ENCODE measurements around the gene ZNF423.

The ZNF423 gene

GRCh38 chr16:49585143-49585832 is 270.6 kb downstream of the ZNF423 start:
- H3K4me3 ChIP-seq (ENCODE audit: low read length): no peak overlapping the region
- no peak for TF ChIP-seq CTCF (conservative IDR thresholded peaks at IDR 0.05; ENCODE audit: low read length)
- no peak for DNase-seq (ENCODE audit: low read depth)

DNA sequence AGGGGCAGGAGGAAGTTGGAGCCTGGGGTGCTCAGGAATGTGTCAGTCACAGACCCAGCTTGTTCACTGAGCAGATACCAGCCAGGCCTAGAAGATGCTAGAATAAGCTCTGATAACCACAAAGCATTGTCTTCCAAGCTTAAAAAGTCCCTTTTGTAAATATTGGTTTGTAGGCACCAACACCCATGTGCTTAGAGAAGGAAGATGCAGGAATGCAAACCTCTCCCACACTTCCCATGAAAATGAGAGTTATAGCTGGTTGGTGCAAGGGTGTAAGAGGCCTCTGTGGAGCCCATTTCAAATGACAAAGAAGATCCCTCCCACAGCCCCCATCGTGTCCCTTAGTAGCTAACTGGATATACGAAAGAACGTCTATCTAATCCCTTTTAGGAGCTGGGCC is 272.0 kb downstream of the ZNF423 start:
- no peak overlapping the region for H3K4me3 ChIP-seq (ENCODE audit: low read length)
- DNase-seq (ENCODE audit: low read depth): no peak
- no peak for TF ChIP-seq CTCF (conservative IDR thresholded peaks at IDR 0.05; ENCODE audit: low read length)

GRCh38 chr16:49581630-49582298 is 274.1 kb downstream of the ZNF423 start:
- no peak overlapping the region for H3K4me3 ChIP-seq (ENCODE audit: low read length)
- TF ChIP-seq CTCF (conservative IDR thresholded peaks at IDR 0.05; ENCODE audit: low read length): no peak
- no peak for DNase-seq (ENCODE audit: low read depth)

DNA sequence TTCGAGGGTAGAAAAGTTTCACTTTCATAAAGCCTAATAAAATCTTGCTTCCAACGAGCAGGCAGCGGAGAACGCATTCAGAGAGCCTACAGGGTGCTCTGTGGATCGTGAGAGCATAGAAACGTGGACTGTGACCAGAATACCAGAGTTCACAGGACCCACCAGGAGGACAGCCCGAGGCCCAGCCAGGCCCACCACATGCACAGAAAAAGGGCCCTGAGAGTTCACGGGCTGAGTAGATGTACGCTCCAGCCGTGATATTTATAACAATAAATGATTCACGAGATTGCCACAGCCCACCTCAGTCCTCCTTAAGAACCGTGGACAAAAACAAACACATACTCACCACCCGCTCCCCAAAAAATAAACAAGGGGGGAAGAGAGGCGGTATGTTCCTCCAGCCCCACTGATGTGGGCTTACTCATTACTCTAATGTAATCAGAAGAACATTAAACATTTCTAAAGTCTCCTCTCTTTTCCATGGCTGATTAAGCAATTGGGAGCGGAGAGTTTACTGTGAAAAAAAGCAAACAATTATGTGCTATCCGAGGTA is 275.1 kb downstream of the ZNF423 start:
- DNase-seq (ENCODE audit: low read depth): no peak
- no peak for TF ChIP-seq CTCF (conservative IDR thresholded peaks at IDR 0.05; ENCODE audit: low read length)
- no peak overlapping the region for H3K4me3 ChIP-seq (ENCODE audit: low read length)

GRCh38 chr16:49578435-49579024 is 277.4 kb downstream of the ZNF423 start:
- TF ChIP-seq CTCF (conservative IDR thresholded peaks at IDR 0.05; ENCODE audit: low read length): no peak
- DNase-seq (ENCODE audit: low read depth): no peak
- no peak overlapping the region for H3K4me3 ChIP-seq (ENCODE audit: low read length)

- DNase-seq (ENCODE audit: low read depth): no peak
- no peak overlapping the region for H3K4me3 ChIP-seq (ENCODE audit: low read length)
- TF ChIP-seq CTCF (conservative IDR thresholded peaks at IDR 0.05; ENCODE audit: low read length): no peak
Measured at GRCh38 chr16:49578018-49578417, 277.9 kb downstream of the ZNF423 start.
